GM10266 (cell line): ENCODE data around the gene CCND3.
A peak's percentile ranks its signal among the peaks of the same experiment; 100 is the strongest.

Experiments used
- DNase-seq: peaks from one replicate; pipeline ENCODE4 v3.0.0; 2012; ENCODE audit errors: extremely low spot score
- TF ChIP-seq, protein P1 (sequence below): IDR thresholded peaks from 2 replicates; pipeline ENCODE4 v1.5.1; 2012; ENCODE audit warnings: mild to moderate bottlenecking, low read depth; ENCODE audit not compliant: control insufficient read depth, insufficient read depth; ENCODE audit errors: missing control alignments

The CCND3 gene

DNA sequence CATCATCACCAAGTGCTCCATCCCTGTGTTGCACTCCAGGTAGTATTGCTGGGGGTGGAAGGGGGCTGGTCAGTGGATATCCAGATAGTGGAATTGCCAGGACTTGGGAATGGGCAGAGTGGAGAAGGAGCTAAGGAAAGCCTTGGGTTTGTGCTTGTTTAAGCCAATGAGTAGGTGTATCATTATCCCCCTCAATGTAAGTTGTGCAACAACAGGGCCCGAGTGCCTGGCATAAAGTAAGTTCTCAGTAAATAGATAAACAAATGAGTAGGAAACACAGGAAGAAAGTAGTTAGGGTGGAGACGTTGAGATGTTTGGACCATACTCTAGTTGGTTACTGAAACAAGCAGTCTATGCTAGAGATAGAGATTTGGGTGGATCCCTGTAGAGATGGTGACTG, 9.8 kb downstream of the CCND3 start:
- TF ChIP-seq, protein P1, sequence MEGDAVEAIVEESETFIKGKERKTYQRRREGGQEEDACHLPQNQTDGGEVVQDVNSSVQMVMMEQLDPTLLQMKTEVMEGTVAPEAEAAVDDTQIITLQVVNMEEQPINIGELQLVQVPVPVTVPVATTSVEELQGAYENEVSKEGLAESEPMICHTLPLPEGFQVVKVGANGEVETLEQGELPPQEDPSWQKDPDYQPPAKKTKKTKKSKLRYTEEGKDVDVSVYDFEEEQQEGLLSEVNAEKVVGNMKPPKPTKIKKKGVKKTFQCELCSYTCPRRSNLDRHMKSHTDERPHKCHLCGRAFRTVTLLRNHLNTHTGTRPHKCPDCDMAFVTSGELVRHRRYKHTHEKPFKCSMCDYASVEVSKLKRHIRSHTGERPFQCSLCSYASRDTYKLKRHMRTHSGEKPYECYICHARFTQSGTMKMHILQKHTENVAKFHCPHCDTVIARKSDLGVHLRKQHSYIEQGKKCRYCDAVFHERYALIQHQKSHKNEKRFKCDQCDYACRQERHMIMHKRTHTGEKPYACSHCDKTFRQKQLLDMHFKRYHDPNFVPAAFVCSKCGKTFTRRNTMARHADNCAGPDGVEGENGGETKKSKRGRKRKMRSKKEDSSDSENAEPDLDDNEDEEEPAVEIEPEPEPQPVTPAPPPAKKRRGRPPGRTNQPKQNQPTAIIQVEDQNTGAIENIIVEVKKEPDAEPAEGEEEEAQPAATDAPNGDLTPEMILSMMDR = no peak
- DNase-seq = no peak

GRCh38 chr6:41929924-41930323, 11.7 kb downstream of the CCND3 start:
- no peak for DNase-seq
- TF ChIP-seq, protein P1 = no peak

DNA sequence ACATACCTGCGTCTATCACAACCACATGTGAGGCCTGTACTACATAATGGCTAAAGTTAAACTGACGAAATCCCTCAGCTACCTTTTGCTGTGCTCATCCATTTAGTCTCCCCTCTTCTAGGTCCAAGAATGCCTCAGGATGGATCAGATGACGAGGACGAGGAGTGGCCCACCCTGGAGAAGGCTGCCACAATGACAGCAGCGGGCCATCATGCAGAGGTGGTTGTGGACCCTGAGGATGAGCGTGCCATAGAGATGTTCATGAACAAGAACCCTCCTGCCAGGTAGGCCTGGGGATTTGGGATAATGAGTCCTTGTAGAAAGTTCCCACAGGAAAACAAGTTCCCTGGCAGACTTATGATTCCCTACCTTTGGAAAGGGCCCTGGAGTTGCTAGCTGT, 14.4 kb downstream of the CCND3 start:
- TF ChIP-seq, protein P1 = no peak

GRCh38 chr6:41922154-41922553, 19.5 kb downstream of the CCND3 start:
- DNase-seq = no peak
- TF ChIP-seq, protein P1 = no peak

More for the DNA sequence above, 14.4 kb downstream of the CCND3 start:
- no peak for DNase-seq

GRCh38 chr6:41921712-41921998, 20.0 kb downstream of the CCND3 start:
- no peak for DNase-seq
- TF ChIP-seq, protein P1 = no peak

GRCh38 chr6:41920921-41921711, 20.5 kb downstream of the CCND3 start, which contains the start of the genes BYSL and MED20:
BYSL (plus strand) TSS chr6:41921499; CDS start chr6:41921563, 64 bp downstream.
MED20 (minus strand) TSS chr6:41921139; CDS start chr6:41921018, 121 bp downstream.
- peak; percentile 91 for DNase-seq
- TF ChIP-seq, protein P1 = peak; percentile 88

DNA sequence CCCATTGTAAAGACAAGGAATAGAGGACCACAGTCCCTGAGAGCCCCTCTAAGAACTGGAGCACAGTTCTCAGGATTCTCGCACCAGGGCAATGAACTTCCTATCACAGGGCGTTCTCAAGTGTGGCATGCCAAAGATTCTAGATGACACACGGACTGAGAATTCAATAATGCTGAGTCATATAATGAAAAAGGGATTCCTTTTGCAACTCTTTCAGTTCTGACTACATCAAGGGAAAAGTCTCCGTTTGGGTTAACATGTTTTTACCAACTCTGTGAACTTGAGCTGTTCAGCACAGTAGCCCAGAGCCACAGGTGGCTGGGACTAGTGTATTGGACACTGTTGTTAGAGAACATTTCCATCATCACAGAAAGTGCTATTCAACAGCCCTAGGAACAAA, 24.1 kb downstream of the CCND3 start:
- TF ChIP-seq, protein P1 = no peak
- no peak for DNase-seq
